HG02973 (cell line): ENCODE data around the gene RMC1.

Experiments used
- ATAC-seq: cut with Tn5 transposase; IDR thresholded peaks from one replicate; pipeline ENCODE4 v1.9.1; 2021; ENCODE audit warnings: moderate library complexity; ENCODE audit not compliant: unreplicated experiment

The RMC1 gene

DNA sequence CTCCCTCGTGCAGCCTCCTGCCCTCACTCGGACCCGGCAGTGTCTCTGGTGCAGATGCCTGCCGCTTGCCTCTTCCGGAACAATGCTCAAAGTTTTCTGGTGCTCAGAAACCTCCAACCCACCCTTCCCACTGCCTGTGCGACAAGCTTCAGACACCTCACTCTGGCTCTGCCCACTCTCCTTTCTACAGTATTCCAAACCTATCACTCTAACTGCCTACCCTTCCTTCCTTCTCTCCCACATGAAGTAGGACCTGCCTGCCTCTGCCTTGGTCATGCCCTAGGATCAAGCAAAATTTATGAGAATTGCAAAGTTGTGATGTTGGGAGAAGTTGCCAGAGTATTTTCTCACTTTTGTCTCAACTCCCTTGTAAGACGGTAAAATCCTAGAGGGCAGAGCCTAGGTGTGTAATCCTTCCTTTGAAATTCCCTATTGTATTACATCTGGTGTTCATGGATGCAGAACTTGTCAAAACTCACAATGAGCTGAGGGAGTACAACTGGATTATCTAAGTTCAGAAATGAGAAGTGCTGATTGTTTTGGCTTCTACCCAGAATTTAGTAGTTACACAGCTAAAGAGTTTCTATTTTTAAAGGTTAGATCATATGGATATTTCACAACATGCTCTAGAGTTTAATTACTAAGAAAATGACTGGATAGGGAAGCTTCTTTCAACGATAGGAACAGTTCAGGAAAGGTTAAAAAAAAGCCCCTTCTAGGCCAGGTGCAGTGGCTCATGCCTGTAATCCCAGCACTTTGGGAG is 75.8 kb downstream of the RMC1 start:
- ATAC-seq = no peak

DNA sequence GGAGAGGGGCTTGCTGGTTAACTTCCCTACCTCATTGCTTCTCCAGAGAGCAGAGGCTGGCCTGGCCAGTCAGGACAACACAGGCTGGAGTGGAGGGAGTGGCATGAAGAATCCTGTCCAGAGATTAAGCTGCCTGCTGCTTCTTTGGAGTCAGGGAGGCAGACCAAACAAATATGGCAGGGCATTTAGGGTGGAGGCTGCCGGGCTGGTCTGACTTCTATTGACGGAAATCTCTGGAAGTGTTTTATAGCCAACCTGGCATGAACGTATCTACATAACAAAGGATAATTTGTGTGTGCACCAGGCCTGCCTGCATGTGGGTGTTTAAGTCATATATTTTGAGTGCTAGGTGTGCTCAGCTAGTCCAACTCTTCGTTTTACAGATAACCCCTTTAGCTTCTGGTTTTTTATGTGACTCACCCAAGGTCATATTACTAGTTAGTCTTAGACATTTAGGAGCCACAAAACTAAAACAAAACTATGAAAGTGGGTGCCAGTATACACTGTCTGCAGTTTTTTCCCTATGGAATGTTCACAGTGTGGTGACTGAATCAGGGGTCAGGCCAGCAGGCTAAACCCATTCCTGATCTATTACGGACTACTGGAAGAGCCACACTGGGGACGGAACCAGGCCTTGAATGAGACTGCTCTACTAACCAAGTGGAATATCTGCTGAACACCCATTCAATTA is 77.5 kb downstream of the RMC1 start:
- no peak for ATAC-seq
